ENCODE measurements around the gene EXO1.
"Not testable (repeated sequence)": the region's sequence is repeated elsewhere in the genome, so short reads cannot be mapped to it uniquely, and the experiment has no call there.

EXO1 gene

GRCh38 chr1:241821363-241821762, 26.6 kb upstream of the EXO1 start:
- no peak for DNase-seq (ENCODE audit: low read depth in 1 of 2, low spot score in 1 of 2)
- in situ Hi-C loops (cut with HindIII; ENCODE audit: low pct_unique_long_range_greater_than_20kb, low sequenced_read_pairs), result no loop called here
- no peak for TF ChIP-seq JUND (IDR thresholded peaks at IDR 0.05; ENCODE audit: low read depth)

DNA sequence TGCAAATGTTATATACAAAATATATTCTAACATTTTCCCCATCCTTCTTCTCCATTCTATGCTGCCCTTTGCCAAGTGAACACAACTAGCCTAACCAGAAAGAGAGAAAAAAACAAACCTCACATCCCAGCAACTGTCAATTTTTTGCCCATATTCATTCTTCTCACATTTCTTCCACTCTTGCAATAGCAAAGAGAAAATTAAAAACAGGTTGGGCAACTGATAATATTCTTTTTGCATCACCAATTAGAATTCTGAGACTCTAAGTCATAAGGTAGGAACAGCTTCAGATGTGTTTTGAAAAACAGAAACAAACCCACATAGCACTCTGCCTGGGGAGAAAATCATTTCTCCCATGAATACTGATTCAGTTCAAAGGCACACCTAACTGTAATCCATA, 25.2 kb upstream of the EXO1 start:
- no peak for DNase-seq (ENCODE audit: low read depth in 1 of 2, low spot score in 1 of 2)
- in situ Hi-C loops (cut with HindIII; ENCODE audit: low pct_unique_long_range_greater_than_20kb, low sequenced_read_pairs), result no loop called here
- no peak for TF ChIP-seq JUND (IDR thresholded peaks at IDR 0.05; ENCODE audit: low read depth)

GRCh38 chr1:241823925-241824324, 24.1 kb upstream of the EXO1 start:
- DNase-seq (ENCODE audit: low read depth in 1 of 2, low spot score in 1 of 2), result no peak
- no peak for TF ChIP-seq JUND (IDR thresholded peaks at IDR 0.05; ENCODE audit: low read depth)
- in situ Hi-C loops (cut with HindIII; ENCODE audit: low pct_unique_long_range_greater_than_20kb, low sequenced_read_pairs), result no loop called here

- in situ Hi-C loops (cut with HindIII; ENCODE audit: low pct_unique_long_range_greater_than_20kb, low sequenced_read_pairs), result no loop called here
- no peak for TF ChIP-seq JUND (IDR thresholded peaks at IDR 0.05; ENCODE audit: low read depth)
- DNase-seq (ENCODE audit: low read depth in 1 of 2, low spot score in 1 of 2), result no peak
These were observed 22.4 kb upstream of the EXO1 start for GRCh38 chr1:241825581-241825980.

DNA sequence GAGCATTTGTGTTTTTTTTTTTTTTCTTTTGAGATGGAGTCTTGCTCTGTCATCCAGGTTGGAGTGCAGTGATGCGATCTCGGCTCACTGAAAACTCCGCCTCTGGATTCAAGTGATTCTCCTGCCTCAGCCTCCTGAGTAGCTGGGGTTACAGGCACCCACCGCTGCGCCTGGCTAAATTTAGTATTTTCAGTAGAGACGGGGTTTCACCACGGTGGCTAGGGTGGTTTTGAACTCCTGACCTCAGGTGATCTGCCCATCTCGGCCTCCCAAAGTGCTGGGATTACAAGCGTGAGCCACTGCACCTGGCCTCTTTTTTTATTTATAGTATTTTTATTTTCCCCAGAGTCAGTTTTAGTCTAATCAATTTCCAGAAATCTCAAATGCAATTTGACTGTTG, 21.4 kb upstream of the EXO1 start:
- in situ Hi-C loops (cut with HindIII; ENCODE audit: low pct_unique_long_range_greater_than_20kb, low sequenced_read_pairs); DNase-seq (ENCODE audit: low read depth in 1 of 2, low spot score in 1 of 2): not testable (repeated sequence)

GRCh38 chr1:241827264-241827663, 20.7 kb upstream of the EXO1 start:
- no peak for TF ChIP-seq JUND (IDR thresholded peaks at IDR 0.05; ENCODE audit: low read depth)
- DNase-seq (ENCODE audit: low read depth in 1 of 2, low spot score in 1 of 2), result no peak
- in situ Hi-C loops (cut with HindIII; ENCODE audit: low pct_unique_long_range_greater_than_20kb, low sequenced_read_pairs), result no loop called here

DNA sequence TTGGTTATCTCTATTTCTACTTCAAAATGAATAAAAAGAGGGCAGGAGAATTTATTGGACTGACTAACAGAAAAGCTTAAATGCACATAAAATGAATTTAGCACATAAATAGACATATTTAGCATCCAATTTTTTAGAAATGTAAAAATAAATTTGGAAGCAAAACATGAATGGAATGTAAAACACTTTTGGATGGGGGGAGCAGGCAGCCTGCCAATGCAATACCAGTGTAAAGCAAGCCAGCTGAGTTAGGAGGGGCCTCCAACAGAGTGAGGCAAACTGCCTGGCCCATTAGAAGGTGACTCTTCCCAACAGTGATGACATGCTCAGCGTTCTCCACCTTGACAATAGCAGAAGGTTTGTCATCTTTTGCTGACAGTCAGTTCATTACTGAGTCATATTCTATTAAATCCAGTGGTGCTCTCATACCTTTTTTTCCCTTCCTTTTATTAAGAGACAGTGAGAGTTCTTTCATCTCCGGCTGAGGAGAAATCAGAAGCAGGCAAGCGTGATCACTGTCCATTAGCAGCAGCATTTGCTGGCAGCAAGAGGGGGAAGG, 19.5 kb upstream of the EXO1 start:
- in situ Hi-C loops (cut with HindIII; ENCODE audit: low pct_unique_long_range_greater_than_20kb, low sequenced_read_pairs), result no loop called here
- TF ChIP-seq JUND (IDR thresholded peaks at IDR 0.05; ENCODE audit: low read depth), result no peak
- DNase-seq (ENCODE audit: low read depth in 1 of 2, low spot score in 1 of 2), result no peak

DNA sequence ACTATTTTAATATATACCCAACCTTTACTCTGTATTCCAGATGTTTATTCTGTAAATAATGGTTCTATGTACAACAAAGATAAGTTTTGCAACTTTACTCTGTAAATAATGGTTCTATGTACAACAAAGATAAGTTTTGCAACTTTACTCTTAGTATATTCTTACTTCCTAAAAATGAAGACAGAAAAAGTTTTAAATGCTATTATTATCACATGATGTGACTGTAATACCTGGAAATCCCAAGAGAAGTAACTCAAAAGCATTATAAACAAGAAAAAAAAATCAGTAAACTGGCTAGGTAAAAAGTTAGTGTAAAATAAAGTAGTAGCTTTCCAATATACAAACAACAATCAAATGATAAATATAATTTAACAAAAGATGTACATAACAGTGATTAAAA, 18.5 kb upstream of the EXO1 start:
- in situ Hi-C loops (cut with HindIII; ENCODE audit: low pct_unique_long_range_greater_than_20kb, low sequenced_read_pairs), result no loop called here
- DNase-seq (ENCODE audit: low read depth in 1 of 2, low spot score in 1 of 2), result no peak
- no peak for TF ChIP-seq JUND (IDR thresholded peaks at IDR 0.05; ENCODE audit: low read depth)

- TF ChIP-seq JUND (IDR thresholded peaks at IDR 0.05; ENCODE audit: low read depth), result no peak
- in situ Hi-C loops (cut with HindIII; ENCODE audit: low pct_unique_long_range_greater_than_20kb, low sequenced_read_pairs), result no loop called here
These were observed 13.1 kb upstream of the EXO1 start for GRCh38 chr1:241834733-241835377.

DNA sequence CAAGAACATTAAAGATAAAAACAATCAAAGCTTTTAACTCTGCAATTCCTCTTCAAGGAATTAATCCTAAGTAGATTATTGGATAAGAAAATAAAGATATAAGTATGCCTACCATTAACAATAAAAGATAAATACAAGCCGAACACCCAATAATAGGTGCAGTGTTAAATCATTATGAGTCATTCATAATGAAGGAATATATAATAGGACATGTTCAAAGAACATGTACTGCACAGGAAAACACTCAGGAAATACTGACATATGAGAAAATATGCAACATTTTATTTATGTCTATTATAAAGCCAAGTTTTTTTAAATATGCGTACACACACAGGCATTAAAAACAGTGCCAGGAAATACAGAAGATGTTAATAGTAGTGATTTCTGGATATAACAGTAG, 11.1 kb upstream of the EXO1 start:
- no peak for DNase-seq (ENCODE audit: low read depth in 1 of 2, low spot score in 1 of 2)
- no peak for TF ChIP-seq JUND (IDR thresholded peaks at IDR 0.05; ENCODE audit: low read depth)
- in situ Hi-C loops (cut with HindIII; ENCODE audit: low pct_unique_long_range_greater_than_20kb, low sequenced_read_pairs), result no loop called here

More at GRCh38 chr1:241834733-241835377, 13.1 kb upstream of the EXO1 start:
- peak in 1 of 2 experiments; percentile 61 for DNase-seq (ENCODE audit: low read depth in 1 of 2, low spot score in 1 of 2)

- in situ Hi-C loops (cut with HindIII; ENCODE audit: low pct_unique_long_range_greater_than_20kb, low sequenced_read_pairs), result no loop called here
- no peak for TF ChIP-seq JUND (IDR thresholded peaks at IDR 0.05; ENCODE audit: low read depth)
- no peak for DNase-seq (ENCODE audit: low read depth in 1 of 2, low spot score in 1 of 2)
These were observed 10.6 kb upstream of the EXO1 start for GRCh38 chr1:241837416-241837815.

GRCh38 chr1:241837901-241838300, 10.1 kb upstream of the EXO1 start:
- DNase-seq (ENCODE audit: low read depth in 1 of 2, low spot score in 1 of 2), result no peak
- in situ Hi-C loops (cut with HindIII; ENCODE audit: low pct_unique_long_range_greater_than_20kb, low sequenced_read_pairs), result no loop called here
- TF ChIP-seq JUND (IDR thresholded peaks at IDR 0.05; ENCODE audit: low read depth), result no peak

- no peak for TF ChIP-seq JUND (IDR thresholded peaks at IDR 0.05; ENCODE audit: low read depth)
- no peak for DNase-seq (ENCODE audit: low read depth in 1 of 2, low spot score in 1 of 2)
- in situ Hi-C loops (cut with HindIII; ENCODE audit: low pct_unique_long_range_greater_than_20kb, low sequenced_read_pairs), result no loop called here
These were observed 9.1 kb upstream of the EXO1 start for GRCh38 chr1:241838897-241839296.
